ENCODE measurements around the gene ASXL1.
A peak's percentile ranks its signal among the peaks of the same experiment; 100 is the strongest.

ASXL1 gene

DNA sequence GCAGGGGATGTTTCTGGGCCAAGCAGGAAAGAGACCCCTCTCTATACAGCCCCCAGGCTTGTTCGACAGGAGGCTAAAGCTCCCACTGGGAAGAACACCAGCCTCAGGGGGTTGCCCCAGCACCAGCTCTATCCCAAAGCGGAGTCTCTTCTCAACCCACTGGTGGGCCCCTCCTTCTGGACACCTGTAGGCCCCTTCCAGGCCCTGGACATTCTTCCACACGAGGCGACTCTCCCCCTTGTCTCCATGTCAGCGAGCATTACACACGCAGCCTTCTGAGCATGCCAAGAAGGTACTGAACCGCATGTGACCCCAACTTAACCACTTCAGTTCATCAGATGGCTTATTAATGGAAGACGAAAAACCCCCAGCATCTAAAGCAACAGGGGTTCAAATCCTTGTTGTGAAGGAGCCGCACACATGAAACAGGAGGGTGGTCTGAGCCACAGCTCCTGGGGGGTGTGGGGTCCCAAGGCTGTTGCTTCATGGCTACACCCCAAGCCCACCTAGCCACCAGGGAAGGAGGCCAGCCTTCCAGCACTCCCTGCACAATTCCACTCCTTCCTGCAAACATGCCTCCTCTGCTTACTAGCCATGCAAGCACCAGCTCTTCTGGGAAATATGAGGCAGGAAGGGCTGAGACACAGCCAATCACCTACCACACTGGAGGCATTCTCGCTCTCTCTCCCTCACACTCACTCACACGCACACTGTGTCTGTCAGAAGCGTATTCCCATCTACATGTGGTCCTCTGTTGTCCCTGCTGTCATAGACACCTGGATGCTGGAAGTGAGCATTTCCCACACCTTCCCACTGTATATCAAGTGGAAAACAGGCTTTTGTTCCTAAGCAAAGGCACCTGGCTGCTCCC is 122.5 kb downstream of the ASXL1 start:
- peak; percentile 49 for DNase-seq (ENCODE audit: low read depth, low spot score)

GRCh38 chr20:32481311-32482142 is 123.4 kb downstream of the ASXL1 start:
- no peak for DNase-seq (ENCODE audit: low read depth, low spot score)

DNA sequence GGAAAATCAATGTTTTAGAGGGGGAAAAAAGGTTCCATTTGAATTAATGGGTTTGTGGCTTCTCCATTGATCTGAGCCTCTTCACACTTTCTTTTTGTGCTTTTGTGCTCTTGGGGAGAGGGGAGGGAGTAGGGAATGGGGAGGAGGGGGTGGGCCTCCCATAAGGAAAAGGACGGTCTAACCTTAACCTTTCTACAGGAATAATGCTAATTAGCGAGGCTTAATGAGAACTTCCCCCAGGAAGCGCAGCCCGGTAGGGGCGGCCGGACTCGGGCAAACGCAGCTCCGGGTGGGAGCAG is 124.0 kb downstream of the ASXL1 start:
- DNase-seq (ENCODE audit: low read depth, low spot score) = no peak

- DNase-seq (ENCODE audit: low read depth, low spot score) = peak; percentile 60
Observed at GRCh38 chr20:32482442-32483261, 124.5 kb downstream of the ASXL1 start.

- peak; percentile 91 for DNase-seq (ENCODE audit: low read depth, low spot score)
Observed at GRCh38 chr20:32483351-32484224, 125.5 kb downstream of the ASXL1 start.

DNA sequence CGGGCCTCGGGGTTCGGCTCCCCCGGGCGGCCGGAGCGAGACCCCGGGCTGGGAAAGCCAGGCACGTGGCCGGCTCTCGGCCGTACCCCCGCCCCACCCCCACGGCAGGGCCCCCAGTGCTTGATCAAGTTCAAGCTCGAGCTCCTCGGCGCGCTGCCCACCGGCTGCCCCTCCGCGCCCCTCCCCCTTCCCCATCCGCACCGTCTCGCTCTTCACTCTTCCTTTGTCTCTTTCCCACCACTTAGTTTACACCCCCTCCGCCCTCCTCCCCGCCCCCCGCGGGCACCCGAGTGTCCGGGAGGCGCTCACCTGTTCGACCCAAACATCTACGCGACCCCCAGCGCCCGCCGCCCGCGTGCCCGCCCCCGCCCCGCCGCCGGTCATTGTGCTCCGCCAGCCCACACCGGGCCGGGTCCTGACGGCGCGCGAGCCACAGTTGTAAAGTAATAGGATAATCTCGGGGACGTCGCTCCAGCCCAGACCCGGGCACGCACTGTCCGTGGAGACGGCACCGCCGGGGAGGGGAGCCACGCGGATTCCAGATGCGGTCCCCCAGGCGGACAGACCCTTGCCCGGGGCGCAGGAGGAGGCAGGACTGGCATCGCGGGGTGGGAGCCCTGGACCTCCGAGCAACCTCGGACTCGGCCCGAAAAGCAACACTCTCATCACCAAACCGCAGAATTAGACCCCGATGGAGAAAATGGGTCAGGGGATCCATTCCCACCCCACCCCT is 126.3 kb downstream of the ASXL1 start:
- peak; percentile 62 for DNase-seq (ENCODE audit: low read depth, low spot score)

DNA sequence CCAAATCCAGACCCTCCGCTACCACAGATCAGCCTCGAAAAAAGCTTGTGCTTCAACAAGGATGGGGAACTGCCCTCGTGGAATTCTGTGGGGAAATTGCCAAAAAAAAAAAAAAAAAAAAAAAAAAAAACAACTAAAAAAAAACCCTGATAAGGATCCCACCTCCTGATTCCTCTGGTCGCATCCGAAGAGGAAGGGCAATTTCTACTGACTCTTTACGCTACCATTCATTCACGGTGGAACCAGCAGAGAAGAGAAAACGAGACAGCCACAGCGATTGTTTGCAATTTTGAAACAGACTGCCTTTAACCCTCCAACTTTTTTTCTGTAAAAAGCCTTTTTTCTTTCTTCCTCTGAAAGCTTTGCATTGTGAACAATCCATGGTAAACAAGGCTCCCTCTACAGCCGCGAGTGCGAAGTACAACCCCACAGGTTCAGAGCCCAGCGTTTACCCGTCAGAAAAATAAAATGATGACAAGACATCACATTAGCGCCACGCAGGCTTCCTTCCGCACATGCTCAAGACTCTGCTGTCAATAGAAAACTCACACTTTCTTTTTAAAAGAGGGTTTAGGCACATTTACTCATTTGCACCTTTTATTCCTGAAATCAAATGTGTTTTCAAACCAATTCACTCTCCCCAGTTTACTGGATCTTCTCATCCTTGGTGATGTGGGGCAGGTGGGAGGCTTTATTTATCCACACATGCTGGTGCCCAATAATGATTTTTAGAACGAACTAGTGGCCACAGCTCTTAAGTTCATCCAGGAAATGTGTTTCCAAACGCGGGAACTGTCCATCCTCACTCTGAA is 127.0 kb downstream of the ASXL1 start:
- DNase-seq (ENCODE audit: low read depth, low spot score) = peak; percentile 85

GRCh38 chr20:32485770-32486478 is 127.8 kb downstream of the ASXL1 start:
- no peak for DNase-seq (ENCODE audit: low read depth, low spot score)

GRCh38 chr20:32487381-32487780 is 129.2 kb downstream of the ASXL1 start:
- no peak for DNase-seq (ENCODE audit: low read depth, low spot score)

GRCh38 chr20:32488066-32488838 is 130.1 kb downstream of the ASXL1 start:
- no peak for DNase-seq (ENCODE audit: low read depth, low spot score)

Measured in astrocyte of the hippocampus (primary cell).